GM12892 (cell line): ENCODE measurements around the gene ARV1.

Source experiments
- POLR2A ChIP-seq: IDR thresholded peaks from 2 replicates; pipeline ENCODE4 v1.6.1; 2011; ENCODE audit warnings: low read depth, low read length, control low read depth
- TAF1 ChIP-seq: IDR thresholded peaks from 2 replicates; pipeline ENCODE4 v1.6.1; 2011; ENCODE audit warnings: low read depth, mild to moderate bottlenecking, control low read depth, low read length, borderline replicate concordance

DNA sequence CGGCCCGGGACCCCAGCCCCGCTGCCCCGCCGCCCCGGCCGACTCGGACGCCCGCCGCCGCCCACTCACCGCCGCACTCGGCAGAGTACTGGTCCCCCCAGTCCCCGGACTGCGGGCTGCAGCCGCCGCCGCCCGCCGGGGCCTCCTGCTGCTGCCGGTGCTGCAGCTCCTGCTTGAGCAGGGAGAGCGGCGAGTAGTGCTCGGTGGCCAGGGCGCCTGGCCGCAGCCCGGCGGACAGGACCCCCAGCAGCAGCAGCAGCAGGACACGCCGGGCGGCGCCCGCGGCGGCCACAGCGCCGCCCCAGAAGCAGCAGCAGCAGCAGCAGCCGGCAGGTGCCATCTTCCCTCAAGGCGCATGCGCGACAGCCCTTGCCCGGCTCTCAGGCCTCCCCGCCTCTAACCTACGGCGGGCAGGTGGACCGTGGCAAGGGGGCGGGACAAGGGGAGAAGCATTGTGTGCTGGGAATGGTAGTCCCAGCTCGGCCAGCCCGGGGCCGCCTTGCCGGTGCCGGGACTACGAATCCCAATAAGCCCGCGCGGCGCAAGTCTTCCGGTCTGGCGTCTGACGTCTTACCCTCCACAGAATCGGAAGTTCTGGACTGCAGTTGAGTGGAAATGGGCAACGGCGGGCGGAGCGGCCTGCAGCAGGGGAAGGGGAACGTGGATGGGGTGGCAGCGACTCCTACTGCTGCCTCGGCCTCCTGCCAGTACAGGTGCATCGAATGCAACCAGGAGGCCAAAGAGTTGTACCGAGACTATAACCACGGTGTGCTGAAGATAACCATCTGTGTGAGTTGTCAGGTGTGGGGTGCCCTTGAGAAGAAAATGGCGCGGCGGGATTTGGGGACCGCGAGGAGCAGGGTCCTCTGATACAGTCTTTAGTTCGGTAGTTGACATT, at the start of gene ARV1, which contains the start of gene TTC13:
- TF ChIP-seq TAF1, result peak; percentile 63
- TF ChIP-seq POLR2A, result peak; percentile 93
